Astrocyte (in vitro differentiated cells and primary cell): ENCODE data around the gene NFATC1. TPM values are rescaled to one million over a fixed set of nuclear protein-coding genes. Genes with fewer than 3 reads are reported as not detected.

Experiments used
- DNase-seq: peaks from one replicate; pipeline ENCODE4 v3.0.0-alpha.2; 2010; ENCODE audit warnings: low read depth
- FAIRE-seq: peaks from 2 replicates; lab custom pipeline; 2011; peaks lifted over from hg19 to GRCh38; lab: Jason Lieb, UNC
- H2AFZ ChIP-seq: 2 replicates; pipeline ENCODE4 v1.6.0; 2012; ENCODE audit warnings: low read depth, low read length, inconsistent platforms
- H3K27ac ChIP-seq: 2 replicates; pipeline ENCODE4 v1.5.1; 2011; ENCODE audit warnings: low read depth, low read length, inconsistent platforms
- H3K27me3 ChIP-seq: 2 replicates; pipeline ENCODE4 v1.6.0; 2011; ENCODE audit warnings: low read length, inconsistent platforms; ENCODE audit not compliant: insufficient read depth
- H3K36me3 ChIP-seq: 2 replicates; pipeline ENCODE4 v1.5.1; 2011; ENCODE audit warnings: low read length, inconsistent platforms; ENCODE audit not compliant: insufficient read depth
- H3K4me1 ChIP-seq: 2 replicates; pipeline ENCODE4 v1.5.1; 2011; ENCODE audit warnings: low read length, inconsistent platforms; ENCODE audit not compliant: insufficient read depth
- H3K4me2 ChIP-seq: 2 replicates; pipeline ENCODE4 v1.6.0; 2012; ENCODE audit warnings: low read length, inconsistent platforms
- H3K4me3 ChIP-seq: 2 replicates; pipeline ENCODE4 v1.5.1; 2011; ENCODE audit warnings: low read depth, mild to moderate bottlenecking, low read length, inconsistent platforms; ENCODE audit not compliant: insufficient read depth
- H3K79me2 ChIP-seq: 2 replicates; pipeline ENCODE4 v1.6.0; 2012; ENCODE audit warnings: mild to moderate bottlenecking, low read length, inconsistent platforms; ENCODE audit not compliant: insufficient read depth
- H3K9ac ChIP-seq: 2 replicates; pipeline ENCODE4 v1.6.0; 2012; ENCODE audit warnings: mild to moderate bottlenecking, low read length, inconsistent platforms
- H3K9me3 ChIP-seq: 2 replicates; pipeline ENCODE4 v1.5.1; 2012; ENCODE audit warnings: low read depth, mild to moderate bottlenecking, low read length, inconsistent platforms; ENCODE audit not compliant: insufficient read depth
- H4K20me1 ChIP-seq: 2 replicates; pipeline ENCODE4 v1.6.0; 2012; ENCODE audit warnings: low read length, inconsistent platforms; ENCODE audit not compliant: insufficient read depth
- H3K27ac Mint-ChIP-seq: one replicate; pipeline ENCODE4 v1.8.0; 2021; ENCODE audit warnings: mild to moderate bottlenecking, mixed read lengths; ENCODE audit not compliant: unreplicated experiment
- H3K27me3 Mint-ChIP-seq: one replicate; pipeline ENCODE4 v1.8.0; 2021; ENCODE audit warnings: low read depth, mixed read lengths; ENCODE audit not compliant: unreplicated experiment
- H3K36me3 Mint-ChIP-seq: one replicate; pipeline ENCODE4 v1.8.0; 2021; ENCODE audit warnings: low read depth, mixed read lengths; ENCODE audit not compliant: unreplicated experiment
- H3K4me1 Mint-ChIP-seq: one replicate; pipeline ENCODE4 v1.8.0; 2021; ENCODE audit warnings: low read depth, mixed read lengths; ENCODE audit not compliant: unreplicated experiment
- H3K4me3 Mint-ChIP-seq: one replicate; pipeline ENCODE4 v1.8.0; 2021; ENCODE audit warnings: mild to moderate bottlenecking, moderate library complexity, mixed read lengths; ENCODE audit not compliant: unreplicated experiment
- H3K9me3 Mint-ChIP-seq: one replicate; pipeline ENCODE4 v1.8.0; 2021; ENCODE audit warnings: mild to moderate bottlenecking, mixed read lengths; ENCODE audit not compliant: unreplicated experiment
- CTCF ChIP-seq: IDR thresholded peaks from 2 replicates; pipeline ENCODE4 v1.5.1; 2011; ENCODE audit warnings: low read depth, mild to moderate bottlenecking, inconsistent platforms, low read length, moderate library complexity; ENCODE audit not compliant: insufficient read depth
- EZH2 ChIP-seq: IDR thresholded peaks from 2 replicates; pipeline ENCODE4 v1.6.1; 2012; ENCODE audit warnings: mild to moderate bottlenecking, low read length, inconsistent platforms; ENCODE audit not compliant: insufficient read depth
- total RNA-seq: library from RNA; stranded (reverse); gene quantifications from 2 replicates; pipeline ENCODE4 v1.2.1, GENCODE V29; 2021

NFATC1 gene
- total RNA-seq, 1 donor from 2014 or later: 11.0 TPM

DNA sequence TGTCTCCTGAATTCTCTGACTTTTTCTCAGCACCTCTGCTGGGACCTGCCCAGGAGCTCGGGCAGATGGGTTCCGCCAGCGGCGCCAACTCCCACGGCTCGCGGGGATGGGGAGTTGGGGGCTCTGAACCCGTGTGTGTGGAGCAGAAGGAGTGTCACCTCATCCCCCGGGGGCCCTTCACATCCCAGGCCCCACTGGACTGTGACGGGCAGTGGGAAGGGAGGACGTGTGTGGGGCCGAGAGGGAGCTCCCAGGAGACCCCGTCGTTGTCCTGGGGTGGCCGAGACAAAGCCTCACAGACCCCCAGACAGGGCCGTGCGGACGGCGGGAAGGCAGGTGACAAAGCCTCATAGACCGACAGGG is 153.9 kb downstream of the NFATC1 start:
- Histone ChIP-seq H3K9ac (no peak overlapping the region), H3K9me3 (no peaks in the 10 kb centered on the region), H3K79me2 (no peaks in the 10 kb centered on the region), H4K20me1 (no peaks in the 10 kb centered on the region), H3K4me3 (no peak overlapping the region), H3K27me3 (peaks cover 8% of the 10 kb centered on the region), H3K36me3 (no peaks in the 10 kb centered on the region), H3K4me1 (no peaks in the 10 kb centered on the region), H3K4me2 (no peak overlapping the region), H2AFZ (no peak overlapping the region), H3K27ac (no peak overlapping the region)
- Mint-ChIP-seq H3K4me1 (no peaks in the 10 kb centered on the region), H3K27ac (no peak overlapping the region), H3K27me3 (peaks cover 16% of the 10 kb centered on the region), H3K36me3 (no peaks in the 10 kb centered on the region), H3K9me3 (no peaks in the 10 kb centered on the region), H3K4me3 (no peak overlapping the region)
- DNase-seq (no peak), FAIRE-seq (no peak)
- no peak for TF ChIP-seq EZH2
- TF ChIP-seq CTCF: no peak

DNA sequence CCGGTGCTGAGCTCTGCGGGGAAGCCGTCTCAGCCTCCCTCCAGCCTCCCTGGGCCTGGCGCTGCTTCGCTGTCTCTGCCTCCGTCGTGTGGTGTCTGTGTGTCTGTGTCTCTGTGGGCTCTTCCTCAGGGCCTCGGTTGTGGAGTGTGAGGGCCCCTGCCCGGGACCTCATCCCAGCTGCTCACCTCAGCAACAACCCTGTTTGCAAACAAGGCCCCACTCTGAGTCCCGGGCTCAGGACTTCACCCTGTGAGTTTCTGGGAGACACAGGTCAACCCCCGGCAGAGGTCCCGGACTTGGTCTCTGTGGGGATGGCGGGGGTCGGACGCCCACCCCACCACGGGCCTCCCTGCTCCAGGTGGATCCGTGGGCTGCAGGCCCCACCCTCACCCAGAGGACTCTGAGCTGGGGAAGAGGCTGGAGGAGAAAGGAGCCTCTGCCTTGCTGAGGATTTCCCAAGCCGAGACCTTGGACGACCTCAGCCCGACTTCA is 156.5 kb downstream of the NFATC1 start:
- no peak for FAIRE-seq
- no peak overlapping the region for H3K27ac ChIP-seq
- no peak for DNase-seq
- Mint-ChIP-seq H3K36me3 (no peaks in the 10 kb centered on the region), H3K4me3 (no peak overlapping the region), H3K27ac (no peak overlapping the region), H3K4me1 (no peaks in the 10 kb centered on the region), H3K27me3 (peaks cover 14% of the 10 kb centered on the region), H3K9me3 (peaks cover 2% of the 10 kb centered on the region)
- no peak for TF ChIP-seq EZH2
- no peak for TF ChIP-seq CTCF
- H3K4me2 ChIP-seq: no peak overlapping the region
- H3K27me3 ChIP-seq: peaks cover 5% of the 10 kb centered on the region
- H3K4me1 ChIP-seq: no peaks in the 10 kb centered on the region
- no peaks in the 10 kb centered on the region for H3K36me3 ChIP-seq
- no peaks in the 10 kb centered on the region for H3K9me3 ChIP-seq
- no peak overlapping the region for H3K4me3 ChIP-seq
- H3K9ac ChIP-seq: no peak overlapping the region
- H4K20me1 ChIP-seq: no peaks in the 10 kb centered on the region
- no peaks in the 10 kb centered on the region for H3K79me2 ChIP-seq
- H2AFZ ChIP-seq: no peak overlapping the region

DNA sequence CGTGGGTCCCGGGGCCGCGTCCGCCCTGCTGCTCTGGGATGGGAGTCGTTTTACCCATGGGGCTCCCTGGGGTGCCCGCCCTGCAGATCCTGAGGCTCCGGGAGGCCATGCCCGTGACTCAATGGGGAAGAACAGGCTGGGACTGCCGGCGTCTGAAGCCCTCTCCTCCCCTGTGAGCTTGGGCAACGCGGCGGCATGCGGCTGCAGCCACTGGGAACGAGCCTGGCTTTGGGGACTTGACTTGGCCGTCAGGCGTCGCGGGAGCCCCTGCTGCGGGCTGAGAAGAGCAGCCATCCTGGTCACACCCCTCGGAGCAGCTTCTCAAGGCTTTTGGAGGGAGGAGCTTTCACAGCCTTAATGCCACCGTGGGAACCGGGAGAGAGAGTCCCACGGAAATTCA is 157.0 kb downstream of the NFATC1 start:
- no peaks in the 10 kb centered on the region for H3K36me3 Mint-ChIP-seq
- Histone ChIP-seq H3K4me1 (no peaks in the 10 kb centered on the region), H3K36me3 (no peaks in the 10 kb centered on the region), H3K4me2 (no peak overlapping the region), H3K9me3 (no peaks in the 10 kb centered on the region), H3K4me3 (no peak overlapping the region), H3K27ac (no peak overlapping the region), H3K9ac (no peak overlapping the region), H2AFZ (no peak overlapping the region), H3K27me3 (peaks cover 3% of the 10 kb centered on the region), H3K79me2 (no peaks in the 10 kb centered on the region), H4K20me1 (no peaks in the 10 kb centered on the region)
- H3K9me3 Mint-ChIP-seq: peaks cover 2% of the 10 kb centered on the region
- H3K27ac Mint-ChIP-seq: no peak overlapping the region
- H3K4me3 Mint-ChIP-seq: no peak overlapping the region
- DNase-seq (no peak), FAIRE-seq (no peak)
- no peak for TF ChIP-seq CTCF
- TF ChIP-seq EZH2: no peak
- H3K27me3 Mint-ChIP-seq: peaks cover 14% of the 10 kb centered on the region
- H3K4me1 Mint-ChIP-seq: no peaks in the 10 kb centered on the region
